NCI-H187 (cell line): ENCODE measurements around the gene PRDM1.

ENCODE experiments used
- DNase-seq, 2 experiments: peaks; one replicate each; lab custom pipeline; 2025; lab: John Stamatoyannopoulos, UW

The PRDM1 gene

DNA sequence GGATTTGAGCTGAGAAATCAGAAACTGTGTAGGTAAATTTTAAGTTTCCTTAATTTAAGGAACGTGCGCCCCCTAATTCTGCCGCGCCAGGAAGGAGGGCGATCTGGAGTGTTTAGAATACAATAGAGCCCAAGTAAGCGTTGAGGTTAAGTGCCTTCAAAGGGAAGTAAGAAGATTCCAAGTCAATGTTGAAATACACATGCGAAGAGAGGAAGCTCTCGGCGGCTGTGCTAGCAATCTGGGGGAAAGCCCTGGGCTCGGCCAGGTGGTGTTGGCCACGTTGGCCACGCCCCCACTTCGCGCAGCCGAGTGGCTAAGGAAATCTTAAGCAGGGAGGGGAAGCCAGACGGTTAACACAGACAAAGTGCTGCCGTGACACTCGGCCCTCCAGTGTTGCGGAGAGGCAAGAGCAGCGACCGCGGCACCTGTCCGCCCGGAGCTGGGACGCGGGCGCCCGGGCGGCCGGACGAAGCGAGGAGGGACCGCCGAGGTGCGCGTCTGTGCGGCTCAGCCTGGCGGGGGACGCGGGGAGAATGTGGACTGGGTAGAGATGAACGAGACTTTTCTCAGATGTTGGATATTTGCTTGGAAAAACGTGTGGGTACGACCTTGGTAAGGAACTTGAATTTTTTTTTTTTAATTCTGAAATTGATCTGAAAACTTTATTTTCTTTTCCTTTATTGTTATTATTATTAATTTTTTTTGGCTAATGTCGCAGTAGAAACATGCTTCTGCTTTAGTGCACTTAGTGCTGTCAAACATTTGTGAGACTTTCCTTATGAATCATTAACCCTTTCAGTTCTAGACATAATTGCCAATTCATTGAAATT is at the start of gene PRDM1:
Gene PRDM1, plus strand, starts transcription at position 353 of the 830 bp plus-strand sequence. Its CDS starts 218 bp downstream, at position 571.
- DNase-seq = peak; percentile 71 to 92

DNA sequence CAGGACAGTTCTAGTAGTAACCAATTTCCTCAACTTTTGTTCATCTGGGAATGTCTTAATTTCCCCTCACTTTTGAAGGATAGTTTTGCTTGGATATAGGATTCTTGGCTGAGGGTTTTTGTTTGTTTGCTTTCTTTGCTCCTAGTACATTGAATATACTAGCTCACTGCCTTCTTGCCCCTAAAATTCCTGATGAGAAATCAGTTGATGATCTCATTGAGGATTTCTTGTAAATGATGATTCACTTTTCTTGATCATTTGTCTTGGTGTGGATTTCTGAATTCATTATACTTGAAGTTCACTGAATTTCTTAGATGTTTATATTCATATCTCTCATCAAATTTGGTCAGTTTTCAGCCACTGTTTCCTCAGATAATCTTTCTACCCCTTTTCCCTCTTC is 49.1 kb upstream of the PRDM1 start:
- no peak for DNase-seq

DNA sequence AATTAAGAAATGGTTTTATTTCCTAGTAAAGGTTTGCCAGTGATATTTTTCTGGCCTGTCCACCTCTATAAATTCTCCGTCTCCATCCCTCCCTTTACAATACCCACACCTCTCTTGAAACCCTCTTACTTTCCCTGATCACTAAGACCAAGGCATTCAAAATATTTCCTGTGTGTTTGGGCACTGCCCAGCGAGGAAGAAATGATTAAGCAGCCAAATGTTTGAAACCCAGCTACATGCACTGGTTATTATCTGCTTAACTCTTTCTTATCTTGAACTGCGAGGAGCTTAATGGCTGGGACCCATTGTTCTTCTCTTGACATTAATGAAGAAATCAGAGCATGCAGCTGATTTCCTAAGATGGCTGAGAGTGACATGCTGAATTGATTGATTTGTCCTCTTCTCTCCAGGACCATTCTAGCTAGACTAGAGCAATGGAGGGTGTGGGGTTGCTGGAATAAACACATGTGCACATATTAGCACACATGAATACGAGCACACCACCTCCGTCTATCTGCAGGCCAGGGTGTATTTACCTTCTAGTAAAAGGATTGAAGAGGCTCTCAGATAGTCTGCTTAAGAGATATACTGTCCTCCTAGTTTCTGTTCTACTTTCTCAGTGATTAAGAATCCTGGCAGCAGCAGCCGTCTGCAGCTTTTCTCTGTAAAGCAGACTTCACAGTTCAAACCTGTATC is 46.1 kb upstream of the PRDM1 start:
- DNase-seq = no peak

DNA sequence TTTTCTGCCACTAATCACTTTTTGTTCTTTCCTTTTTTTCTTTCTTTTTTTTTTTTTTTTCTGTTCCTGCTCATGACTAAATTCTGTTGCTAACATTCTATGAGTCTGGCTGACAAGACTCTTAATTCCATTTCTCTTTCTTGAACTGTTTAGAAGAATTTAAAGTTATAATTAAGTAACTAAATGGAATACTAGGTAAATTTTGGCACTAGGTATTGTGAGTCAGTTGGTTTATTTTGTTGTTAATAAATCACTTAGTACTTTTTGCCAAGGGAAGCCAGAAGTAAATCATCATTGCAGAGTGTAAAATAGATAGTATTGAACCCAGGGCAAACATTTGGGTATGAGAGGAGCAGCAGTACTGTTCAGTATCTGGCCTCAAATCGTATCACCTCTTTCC is 42.0 kb upstream of the PRDM1 start:
- no peak for DNase-seq

DNA sequence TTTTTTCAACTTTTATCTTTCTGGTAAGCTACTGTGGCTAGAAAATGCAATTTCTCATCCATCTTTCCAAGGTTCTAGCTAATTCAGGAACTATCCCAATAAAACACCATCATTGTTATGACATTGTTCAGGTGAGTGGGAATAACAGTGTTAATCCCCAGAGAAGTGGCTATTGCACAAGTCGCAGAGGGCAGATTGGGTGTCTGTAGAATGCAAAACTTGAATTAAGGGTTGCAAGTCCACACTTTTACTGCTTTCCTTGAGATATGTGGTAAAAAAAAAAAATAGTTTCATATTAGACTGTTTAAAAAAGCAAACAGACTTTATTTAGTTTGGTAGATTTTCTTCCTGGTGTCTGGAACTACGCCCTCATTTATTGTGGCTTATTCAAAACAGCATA is 41.1 kb upstream of the PRDM1 start:
- no peak for DNase-seq

DNA sequence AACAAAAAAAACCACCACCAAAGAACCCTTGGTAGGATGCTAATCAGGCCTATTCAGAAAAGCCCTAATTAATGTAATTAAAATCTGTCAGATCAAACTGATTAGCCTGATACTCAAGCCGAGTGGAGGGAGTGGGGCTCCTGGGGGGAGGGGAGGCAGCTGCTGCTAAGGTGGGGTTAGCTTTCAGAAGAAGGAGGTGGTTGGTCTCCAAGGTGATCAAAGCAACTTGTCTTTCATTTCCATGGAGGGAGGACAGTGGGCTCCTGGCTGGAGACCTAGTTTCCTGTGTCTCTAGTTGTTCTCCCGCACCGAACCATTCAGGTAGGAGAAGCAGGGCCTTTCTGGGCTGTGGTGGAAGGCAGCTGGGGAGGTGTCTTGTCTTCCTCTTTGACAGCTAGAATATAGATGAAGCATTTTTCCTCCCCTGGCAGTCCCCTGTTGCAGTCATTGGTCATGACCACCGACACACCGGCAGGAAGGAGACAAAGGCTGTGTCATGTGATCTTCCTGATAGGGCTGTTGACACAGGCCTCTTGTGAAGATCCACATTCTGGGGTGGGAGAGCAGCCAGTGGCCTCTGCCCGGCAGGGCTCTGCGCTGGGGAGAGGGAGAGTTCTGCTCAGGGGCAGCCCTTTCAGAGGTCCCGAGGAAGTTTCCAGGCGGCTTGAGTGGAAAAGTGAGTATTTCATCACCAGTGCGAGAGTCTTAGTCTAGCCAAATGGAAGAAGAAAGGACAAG is 39.9 kb upstream of the PRDM1 start:
- DNase-seq = no peak

DNA sequence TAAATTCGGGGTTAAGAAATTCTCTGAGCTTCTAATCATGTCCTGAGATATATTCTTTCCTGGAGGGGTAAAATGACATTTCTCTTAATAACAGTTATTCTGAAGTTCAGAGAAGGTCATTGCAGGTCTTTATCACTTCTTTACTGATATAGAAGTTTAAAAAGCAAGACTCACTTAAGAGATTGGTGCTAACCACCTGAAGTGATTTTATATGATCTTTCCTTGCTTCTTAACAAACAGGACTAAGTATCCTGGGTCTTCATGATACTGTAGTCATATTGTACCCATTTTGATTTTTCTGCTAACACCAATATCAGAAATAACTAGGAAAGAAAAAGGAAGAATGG is 39.3 kb upstream of the PRDM1 start:
- no peak for DNase-seq

DNA sequence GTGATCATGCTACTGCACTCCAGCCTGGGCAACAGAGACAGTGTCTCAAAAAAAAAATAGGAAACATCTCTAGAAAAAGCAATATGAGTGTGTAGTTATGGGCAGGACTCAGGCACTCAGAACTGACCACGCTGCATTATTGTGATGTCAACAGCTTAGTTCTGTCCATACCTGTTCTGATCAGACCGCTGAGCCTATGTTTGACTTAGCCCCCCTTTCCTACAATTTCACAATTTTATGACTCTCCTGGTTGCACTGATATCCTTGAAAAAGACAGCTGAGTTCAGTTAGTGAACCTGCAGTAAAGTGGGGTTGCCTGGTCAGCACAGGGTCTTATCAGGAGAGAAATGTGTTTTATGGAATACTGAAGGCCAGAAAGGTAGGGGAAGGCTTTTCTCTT is 37.8 kb upstream of the PRDM1 start:
- no peak for DNase-seq

DNA sequence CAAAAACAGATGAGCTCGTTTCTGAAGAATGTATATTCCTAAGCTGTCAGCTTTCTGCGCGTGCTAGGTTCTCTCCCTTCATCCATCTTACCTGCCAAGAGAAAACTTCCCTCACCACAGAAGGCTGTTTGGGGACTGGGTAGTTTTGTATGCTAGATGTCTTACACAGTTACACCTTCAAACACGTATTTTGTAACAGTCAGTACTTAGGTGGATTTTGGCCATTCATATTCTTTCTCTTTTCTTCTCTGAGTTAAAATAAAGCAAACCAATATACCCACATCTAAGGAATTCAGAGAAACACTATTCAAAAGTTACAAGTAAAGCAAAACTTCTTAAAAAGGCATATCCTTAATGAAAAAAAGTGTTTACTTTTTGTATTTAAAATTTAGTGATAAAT is 35.6 kb upstream of the PRDM1 start:
- DNase-seq = no peak

DNA sequence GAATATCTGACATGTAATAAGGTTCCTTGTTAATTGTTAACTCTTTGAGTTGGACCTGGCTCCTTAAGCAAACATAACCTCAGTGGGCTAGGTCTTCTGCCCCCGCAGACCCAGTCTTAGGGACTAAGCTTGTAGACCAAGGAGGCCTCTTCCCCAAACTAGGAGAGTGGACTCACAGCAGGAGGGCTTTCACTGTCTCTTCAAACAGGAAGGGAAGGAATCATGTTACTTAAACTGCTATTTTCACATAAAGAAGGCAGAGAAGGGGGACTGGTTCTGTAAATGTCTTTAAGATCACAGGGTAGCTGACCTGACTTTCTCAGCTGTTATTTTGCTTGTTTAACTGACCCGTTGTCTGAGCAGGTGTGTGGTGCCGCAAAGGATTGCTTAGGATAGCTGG is 34.9 kb upstream of the PRDM1 start:
- no peak for DNase-seq

DNA sequence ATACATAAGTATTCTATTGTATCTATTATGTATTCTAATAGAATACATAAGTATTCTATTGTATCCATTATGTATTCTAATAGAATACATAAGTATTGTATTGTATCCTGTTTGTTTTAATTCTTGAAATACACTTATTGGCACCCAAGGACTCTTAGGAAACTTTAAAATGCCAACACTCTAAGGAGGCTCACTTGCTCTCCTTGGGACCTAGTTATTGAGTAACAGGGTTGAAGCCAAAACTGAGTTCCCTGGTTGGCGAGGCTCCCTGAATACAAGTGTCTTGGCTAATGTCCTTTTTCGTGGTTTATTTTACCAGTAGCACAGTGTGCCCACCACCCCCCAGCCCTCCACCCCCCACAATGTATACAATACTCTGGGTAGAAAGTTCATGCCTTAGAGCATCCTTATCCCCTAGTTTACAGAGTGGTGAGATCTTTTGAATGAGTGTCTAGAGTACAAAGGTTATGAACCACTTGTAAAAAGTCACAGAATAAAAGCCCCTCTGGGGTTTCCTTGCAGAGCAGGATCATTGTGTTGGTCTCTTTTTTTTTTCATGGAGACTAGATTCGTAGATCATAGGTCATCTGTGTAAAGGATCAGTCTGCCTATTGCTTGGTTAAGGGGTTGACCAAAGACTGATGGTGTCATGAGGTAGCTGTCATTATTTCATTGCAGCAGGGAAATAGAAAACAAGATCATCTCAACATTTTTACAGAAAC is 32.5 kb upstream of the PRDM1 start:
- DNase-seq = no peak

DNA sequence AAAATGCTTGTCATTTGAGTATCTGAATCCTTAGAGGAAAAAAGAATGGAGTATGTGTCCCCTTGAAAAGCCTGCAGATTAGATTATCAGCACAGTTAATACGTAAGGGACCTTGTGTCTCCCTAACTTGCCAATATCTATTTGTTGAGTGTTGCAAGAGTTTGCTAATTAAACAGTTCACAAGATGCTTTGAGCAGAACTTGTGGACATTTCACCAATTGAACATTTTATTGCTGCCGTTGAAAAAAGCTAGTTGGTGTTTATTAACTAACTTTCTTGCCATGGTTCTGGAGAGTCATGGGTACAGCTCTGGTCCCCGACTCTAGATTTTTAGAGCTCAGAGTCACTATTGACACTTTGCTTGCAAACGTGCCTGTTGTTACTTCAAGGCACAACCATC is 30.6 kb upstream of the PRDM1 start:
- no peak for DNase-seq

DNA sequence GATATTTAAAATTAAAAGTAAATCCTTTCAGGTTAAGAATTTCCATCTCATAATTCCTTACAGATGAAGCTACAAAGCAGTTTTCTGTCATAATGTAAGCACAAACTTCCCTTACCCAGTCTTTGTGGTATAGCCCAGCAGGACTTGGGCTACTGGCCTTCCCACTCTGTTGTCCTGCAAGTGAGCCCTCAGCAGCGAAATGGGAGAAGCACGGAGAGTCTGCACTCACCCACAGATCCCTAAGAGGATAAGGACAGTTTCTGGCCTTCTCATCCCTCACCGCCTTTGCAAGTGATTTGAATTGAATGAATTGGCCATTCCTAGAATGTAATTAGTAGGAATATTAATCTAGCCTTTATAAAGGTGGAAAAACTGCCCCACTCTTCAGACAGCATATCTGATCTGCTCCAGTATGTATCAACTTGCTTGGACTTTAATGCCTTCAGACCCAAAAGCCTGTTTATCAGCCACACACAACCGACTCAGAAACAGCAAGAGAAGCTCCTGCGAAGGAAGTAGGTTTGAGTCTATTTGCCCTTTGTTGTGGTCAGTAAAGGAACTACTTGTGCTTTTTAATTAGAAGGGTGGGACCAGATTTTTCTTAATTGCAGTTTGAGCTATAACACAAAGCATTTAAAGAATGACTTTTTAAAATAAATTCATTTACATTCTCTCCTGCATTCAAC is 29.9 kb upstream of the PRDM1 start:
- no peak for DNase-seq

DNA sequence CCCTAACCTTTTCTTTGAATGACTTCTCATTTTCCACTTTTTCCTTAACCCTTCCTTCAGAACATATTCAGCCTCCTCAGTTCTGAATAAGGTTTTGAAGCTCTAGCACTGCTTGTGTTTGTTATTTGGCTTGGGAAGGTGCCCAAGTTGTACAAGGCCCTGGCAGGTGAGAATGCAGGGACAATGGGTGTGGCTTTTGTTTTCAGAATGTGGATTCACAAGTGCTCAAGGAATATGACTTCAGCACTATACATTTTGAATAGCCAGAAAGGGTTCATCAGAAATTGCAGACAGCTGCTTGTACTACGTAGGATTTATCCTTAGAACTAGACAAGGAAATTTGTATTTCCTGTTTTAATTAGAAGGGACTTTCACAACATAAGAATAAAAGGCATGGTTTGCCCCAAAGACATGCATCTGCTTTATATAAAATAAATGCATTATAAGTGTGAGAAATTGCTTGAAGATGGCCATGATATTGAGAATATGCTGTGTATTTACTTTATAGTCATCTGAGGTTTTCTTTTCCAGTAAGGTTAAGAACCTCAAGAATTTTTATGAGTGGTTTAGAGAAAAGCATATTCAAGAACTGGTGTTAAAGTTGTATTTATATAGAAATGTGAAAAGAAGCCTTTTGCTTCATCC is 29.3 kb upstream of the PRDM1 start:
- DNase-seq = peak in 1 of 2 experiments; percentile 25

DNA sequence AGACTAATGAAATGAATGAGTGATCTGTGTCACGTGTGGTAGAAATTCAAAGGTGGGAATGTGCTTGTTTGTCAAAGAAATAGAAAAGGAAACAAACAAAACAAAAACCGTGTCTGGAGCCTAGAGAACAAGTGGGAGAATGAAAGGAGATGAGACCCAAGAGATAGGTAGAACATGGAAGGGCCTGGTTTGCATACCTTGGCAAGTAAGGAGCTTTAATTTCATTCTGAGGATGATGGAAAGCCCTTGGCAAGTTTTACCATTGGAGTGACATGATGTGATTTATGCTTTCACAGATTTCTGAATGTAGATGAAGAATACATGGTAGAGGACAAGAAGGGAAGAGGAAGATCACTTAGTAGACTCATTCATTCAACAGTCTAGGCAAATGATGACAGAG is 26.8 kb upstream of the PRDM1 start:
- no peak for DNase-seq

DNA sequence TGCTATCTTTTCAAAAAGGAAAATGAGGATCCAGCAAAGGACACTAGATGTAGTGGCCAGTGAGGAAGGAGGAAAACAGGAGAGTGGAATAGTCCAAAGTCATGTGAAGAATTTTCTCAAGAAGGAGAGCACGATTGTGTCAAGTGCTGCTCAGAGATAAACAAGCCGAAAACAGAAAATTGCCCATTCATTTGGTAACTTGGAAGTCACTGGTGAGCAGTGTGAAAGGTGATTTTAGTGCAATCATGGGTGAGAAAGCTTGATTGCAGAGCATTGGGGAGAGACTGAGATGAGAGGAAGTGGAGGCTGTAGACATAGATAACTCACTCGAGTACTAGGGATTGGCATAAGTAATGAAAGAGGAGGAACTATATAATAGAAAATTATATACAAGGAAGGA is 26.0 kb upstream of the PRDM1 start:
- DNase-seq = no peak

DNA sequence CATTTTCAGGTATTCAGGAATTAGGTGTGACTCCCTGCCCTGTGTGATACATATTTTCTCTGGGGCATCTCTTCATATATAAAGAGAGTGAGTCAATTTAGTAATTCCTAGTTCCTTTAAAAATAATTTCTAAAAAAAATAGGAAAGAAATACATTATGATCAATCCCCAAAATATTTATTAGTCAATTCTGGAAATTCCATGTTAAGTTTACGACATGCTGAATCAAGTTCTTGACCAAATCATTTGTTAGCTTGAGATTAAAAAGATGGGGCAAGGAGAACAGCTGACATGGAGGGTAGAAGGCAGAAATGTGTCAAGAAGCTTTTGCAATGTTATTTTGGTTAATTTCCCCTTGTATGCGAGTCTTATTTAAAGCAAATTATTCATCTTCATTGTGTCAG is 22.7 kb upstream of the PRDM1 start:
- no peak for DNase-seq

DNA sequence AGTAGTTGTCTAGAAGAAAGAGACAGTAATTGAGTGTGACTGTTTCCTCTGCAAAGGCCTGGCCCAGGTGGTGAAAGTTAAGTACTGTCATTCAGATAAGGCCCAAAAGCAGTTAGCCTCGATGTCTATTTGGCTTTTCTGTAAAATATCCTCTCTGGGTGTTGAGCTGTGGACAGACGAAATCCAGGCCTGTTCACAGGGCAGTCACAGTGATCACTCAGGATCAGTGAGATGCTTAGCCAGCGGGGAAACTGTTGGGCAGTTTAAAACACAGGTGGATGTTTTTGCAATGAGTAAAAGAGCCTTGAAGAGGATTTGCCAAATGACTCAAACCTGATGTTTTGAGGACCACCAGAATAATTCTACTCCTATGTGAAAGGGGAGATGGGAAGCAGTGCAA is 22.0 kb upstream of the PRDM1 start:
- DNase-seq = no peak

DNA sequence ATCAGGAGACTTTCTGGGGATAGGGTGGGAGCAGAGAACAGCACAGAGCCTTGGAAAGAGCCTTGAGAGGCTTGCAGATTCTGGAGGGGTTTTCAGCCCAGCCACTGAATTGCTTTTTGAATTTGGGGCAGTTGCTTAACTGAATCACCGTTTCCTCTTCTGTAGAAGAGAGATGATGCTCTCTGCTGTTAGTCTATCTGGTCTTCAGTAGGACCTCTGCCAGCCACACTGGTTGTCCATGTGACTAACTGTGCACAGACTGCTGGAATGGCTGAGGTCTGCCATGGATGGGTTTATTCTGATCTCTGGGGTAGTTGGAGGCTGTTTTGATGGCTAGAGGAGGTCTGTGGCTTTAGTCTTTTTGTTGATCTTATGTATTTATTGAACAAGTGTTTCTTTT is 21.4 kb upstream of the PRDM1 start:
- DNase-seq = no peak

DNA sequence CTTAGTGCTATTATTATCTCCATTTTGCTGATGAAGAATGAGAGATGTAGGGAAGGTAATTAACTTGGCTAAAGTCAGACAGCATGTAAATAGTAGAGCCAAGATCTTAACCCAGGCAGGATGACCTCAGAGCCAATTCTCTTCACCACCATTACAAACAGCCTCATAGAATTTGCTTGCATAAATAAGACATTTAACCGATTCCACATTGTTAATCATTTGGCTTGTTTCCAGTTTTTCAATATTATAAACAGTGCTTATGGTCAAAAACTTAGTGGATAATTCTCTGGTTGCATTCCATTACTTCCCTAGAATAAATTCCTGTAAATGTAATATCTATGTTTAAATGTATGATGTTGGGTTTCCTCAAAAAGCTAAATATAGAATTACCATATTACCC is 19.1 kb upstream of the PRDM1 start:
- DNase-seq = no peak

DNA sequence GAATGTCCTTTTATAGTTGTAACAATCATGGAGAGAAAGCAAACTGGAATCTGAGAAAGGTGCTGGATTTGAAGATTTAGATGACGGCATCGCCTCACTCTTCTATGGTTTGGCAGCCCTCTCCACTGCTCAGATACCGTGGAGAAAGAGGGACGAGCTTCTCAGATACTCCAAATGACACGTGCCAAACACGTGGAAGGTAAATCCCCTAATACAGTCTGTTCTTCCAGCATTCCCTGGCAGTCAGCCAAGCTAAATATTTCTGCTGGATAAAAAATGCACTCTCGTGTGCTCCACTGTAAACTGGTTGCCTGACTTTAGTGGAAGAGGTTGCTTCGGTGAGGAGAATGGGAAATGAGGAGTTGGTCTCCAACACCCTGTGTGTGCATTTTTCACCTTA is 16.7 kb upstream of the PRDM1 start:
- DNase-seq = peak; percentile 73 to 94
